ENCODE data around the gene CFL1. TPM values are rescaled to one million over a fixed set of nuclear protein-coding genes. Genes with fewer than 3 reads are reported as not detected.

CFL1 gene
- total and polyA plus RNA-seq, 2 of the 8 experiments (the other 6 are each of a cell fraction or from before 2014, with no cell fraction given): 1,252 to 1,365 TPM

DNA sequence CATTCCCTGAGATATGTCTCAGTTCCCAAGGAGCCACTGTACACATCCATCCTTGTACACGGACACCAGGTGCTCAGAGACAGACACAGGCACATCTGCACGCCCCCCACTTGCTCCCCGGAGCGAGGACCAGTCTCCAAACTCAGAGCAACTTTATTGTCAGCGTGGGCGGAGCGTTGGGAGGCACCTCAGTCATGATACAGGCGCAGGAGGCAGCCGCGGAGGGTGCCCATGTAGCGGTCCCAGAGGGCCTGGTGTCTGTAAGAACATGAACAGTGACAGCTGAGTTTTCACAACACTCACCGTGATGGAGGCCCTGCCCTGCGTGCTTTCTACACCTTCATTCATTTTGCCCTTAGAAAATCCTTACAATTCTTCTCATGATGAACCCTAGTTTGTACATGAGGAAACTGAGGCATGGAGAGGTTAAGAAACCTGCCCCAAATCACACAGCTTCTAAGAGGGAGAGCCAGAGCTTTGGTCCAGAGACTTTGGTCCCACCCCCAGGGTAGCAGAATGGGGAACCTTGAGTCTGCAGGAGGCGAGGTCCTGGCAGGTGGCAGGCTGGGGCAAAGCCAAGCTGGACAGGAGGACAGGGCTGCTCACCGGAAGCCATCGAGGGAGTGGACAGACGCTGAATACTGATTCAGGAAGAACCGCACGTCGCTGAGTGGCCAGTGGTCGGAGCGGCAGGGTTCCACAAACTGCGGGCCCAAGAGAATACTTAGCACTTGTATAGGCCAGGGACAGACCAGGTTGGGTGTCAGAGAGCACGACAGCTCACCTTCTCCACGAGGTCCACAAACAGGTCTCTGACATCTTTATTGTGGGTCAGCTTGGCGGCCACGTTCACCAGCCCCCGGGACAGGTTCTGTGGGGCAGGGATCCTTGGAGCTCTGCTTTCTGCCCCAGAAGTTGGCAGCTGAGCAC is 26.1 kb upstream of the CFL1 start:
- Histone ChIP-seq H3K27me3 (replicated peaks in 1 of 4; ENCODE audit: control insufficient read depth in 3 of 4, extremely low read depth in 1 of 4, insufficient read depth in 3 of 4, low read length in 3 of 4) (no peaks in the 10 kb centered on the region), H2BK15ac (ENCODE audit: low read length) (no peak overlapping the region), H2BK20ac (ENCODE audit: low read length) (no peak overlapping the region), H3K4me2 (ENCODE audit: insufficient read depth in 1 of 2, low read depth in 2 of 2, low read length in 2 of 2) (0 out of 4 replicates have a peak overlapping the region, but pooled peaks of 1 of the 2 experiments have one; percentile 5), H2AK5ac (ENCODE audit: low read depth, low read length) (no peak overlapping the region), H4K8ac (ENCODE audit: extremely low read depth, insufficient read depth, low read length) (no peak overlapping the region), H2BK120ac (replicated peaks; ENCODE audit: low read depth, low read length) (no peak overlapping the region), H2BK5ac (ENCODE audit: low read depth, low read length) (no peak overlapping the region), H3K79me1 (ENCODE audit: low read depth, low read length) (no peaks in the 10 kb centered on the region), H2AFZ (ENCODE audit: low read length) (no peak overlapping the region), H3K23ac (ENCODE audit: insufficient read length) (no peak overlapping the region), H4K5ac (ENCODE audit: insufficient read length, low read depth, low read length) (no peak overlapping the region), H3K14ac (ENCODE audit: insufficient read length) (no peak overlapping the region), H3K27ac (ENCODE audit: low read depth, low read length) (no peak overlapping the region), H3K9me3 (ENCODE audit: insufficient read depth in 2 of 2, low read depth in 1 of 2, low read length in 1 of 2) (no peaks in the 10 kb centered on the region), H3K56ac (replicated peaks; ENCODE audit: insufficient read length, low read depth, low read length) (no peak overlapping the region), H4K20me1 (replicated peaks in 1 of 2; ENCODE audit: control insufficient read depth in 1 of 2, insufficient read depth in 2 of 2, low read length in 2 of 2) (peaks cover 6 to 7% of the 10 kb centered on the region in 2 experiments), H3K23me2 (ENCODE audit: low read depth, low read length) (peaks cover 10% of the 10 kb centered on the region), H3K9ac (replicated peaks in 1 of 4; ENCODE audit: extremely low read depth in 1 of 4, low read depth in 3 of 4, low read length in 3 of 4) (no peak overlapping the region; a peak in 2 of 7 replicates), H3K36me3 (ENCODE audit: control insufficient read depth in 2 of 4, insufficient read depth in 4 of 4, low read length in 3 of 4) (peaks cover 8 to 22% (median 18%) of the 10 kb centered on the region in 4 experiments; a peak in 7 of 8 replicates), H3K79me2 (ENCODE audit: control insufficient read depth in 1 of 2, insufficient read depth in 2 of 2, low read length in 2 of 2) (peaks cover 0 to 4% of the 10 kb centered on the region in 2 experiments; a peak in 1 of 4 replicates), H3K4me3 (ENCODE audit: extremely low read depth in 1 of 4, insufficient read depth in 2 of 4, low read depth in 3 of 4, low read length in 4 of 4) (no peak overlapping the region), H2BK12ac (ENCODE audit: low read depth, low read length) (no peak overlapping the region), H4K91ac (replicated peaks; ENCODE audit: insufficient read length, low read length) (no peak overlapping the region), H3K4me1 (replicated peaks in 1 of 4; ENCODE audit: control insufficient read depth in 3 of 4, insufficient read depth in 4 of 4, low read length in 3 of 4) (peaks cover 0 to 7% (median 5%) of the 10 kb centered on the region in 4 experiments; a peak in 4 of 7 replicates), H3K4ac (replicated peaks; ENCODE audit: insufficient read length, low read depth, low read length) (no peak overlapping the region), H3K18ac (ENCODE audit: extremely low read depth, low read length) (no peak overlapping the region)
- 89% methylated on average over 28 of the region's 28 CpGs; no CpG with 5 or more reads in 1 of the 2 experiments for WGBS, 2 experiments (ENCODE audit: extremely low coverage in 1 of 2, insufficient coverage in 1 of 2, insufficient read length in 1 of 2, insufficient replicate concordance in 2 of 2, low coverage in 1 of 2, low lambda C conversion rate in 2 of 2, missing lambda C conversion rate in 1 of 2)
- no peak for TF ChIP-seq JUN (IDR thresholded peaks at IDR 0.05; ENCODE audit: low read depth, low read length)
- no peak for TF ChIP-seq CREB1 (IDR thresholded peaks at IDR 0.05)
- no peak for TF ChIP-seq CBX5 (IDR thresholded peaks at IDR 0.05; ENCODE audit: low read depth, low read length)
- no peak for TF ChIP-seq EGR1 (IDR thresholded peaks at IDR 0.05; ENCODE audit: borderline replicate concordance, low read depth, low read length)
- 0 out of 2 replicates have a peak, but pooled peaks have one; percentile 3 for TF ChIP-seq TAF1 (IDR thresholded peaks at IDR 0.05; ENCODE audit: low read depth, low read length)
- no peak for TF ChIP-seq CHD1 (IDR thresholded peaks at IDR 0.05; ENCODE audit: low read depth, low read length)
- TF ChIP-seq, protein P1, sequence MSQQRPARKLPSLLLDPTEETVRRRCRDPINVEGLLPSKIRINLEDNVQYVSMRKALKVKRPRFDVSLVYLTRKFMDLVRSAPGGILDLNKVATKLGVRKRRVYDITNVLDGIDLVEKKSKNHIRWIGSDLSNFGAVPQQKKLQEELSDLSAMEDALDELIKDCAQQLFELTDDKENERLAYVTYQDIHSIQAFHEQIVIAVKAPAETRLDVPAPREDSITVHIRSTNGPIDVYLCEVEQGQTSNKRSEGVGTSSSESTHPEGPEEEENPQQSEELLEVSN (IDR thresholded peaks at IDR 0.05): 0 out of 2 replicates have a peak, but pooled peaks have one; percentile 0
- ChIA-PET POLR2A (ENCODE audit: partially characterized antibody) (interaction anchor here (0.6 to 39.7 kb wide), 5 partner anchors 25 to 167 kb away, joined by 3 to 1071 read pairs (median 4); partner anchors contain the start of genes CFL1, EFEMP2 and MUS81), CTCF (ENCODE audit: partially characterized antibody) (interaction anchor here (0.6 to 19.6 kb wide), 55 partner anchors 6 to 1557 kb away, joined by 3 to 283 read pairs (median 4); partner anchors contain the start of genes BANF1, CATSPER1, CCDC85B and CFL1)
- FAIRE-seq (no peak), DNase-seq (ENCODE audit: low read depth in 1 of 2, low spot score in 2 of 2) (no peak)

Data from H1 (cell line).